Measurements from ENCODE around the gene NT5DC2.

Gene NT5DC2

GRCh38 chr3:52480768-52481715 lies 52.6 kb downstream of the NT5DC2 start:
- in situ Hi-C loops (cut with HindIII; ENCODE audit: low pct_ligation_motif_present, low sequenced_read_pairs): no loop called here
- no peak for TF ChIP-seq CTCF (IDR thresholded peaks at IDR 0.05; ENCODE audit: low read depth, low read length, missing control alignments)
- H3K4me3 ChIP-seq (ENCODE audit: low read depth, low read length): no peak overlapping the region
- H3K36me3 ChIP-seq (replicated peaks): peaks cover 65% of the 10 kb centered on the region
- no peak for DNase-seq
- H3K27me3 ChIP-seq (replicated peaks): no peaks in the 10 kb centered on the region
- no peak overlapping the region for H3K27ac ChIP-seq

GRCh38 chr3:52479877-52480575 lies 53.6 kb downstream of the NT5DC2 start:
- no peak for DNase-seq
- Histone ChIP-seq H3K27me3 (replicated peaks) (no peaks in the 10 kb centered on the region), H3K36me3 (replicated peaks) (peaks cover 64% of the 10 kb centered on the region), H3K27ac (no peak overlapping the region), H3K4me3 (ENCODE audit: low read depth, low read length) (no peak overlapping the region)
- no peak for TF ChIP-seq CTCF (IDR thresholded peaks at IDR 0.05; ENCODE audit: low read depth, low read length, missing control alignments)
- in situ Hi-C loops (cut with HindIII; ENCODE audit: low pct_ligation_motif_present, low sequenced_read_pairs): no loop called here

GRCh38 chr3:52479037-52479876 lies 54.4 kb downstream of the NT5DC2 start:
- in situ Hi-C loops (cut with HindIII; ENCODE audit: low pct_ligation_motif_present, low sequenced_read_pairs): no loop called here
- TF ChIP-seq CTCF (IDR thresholded peaks at IDR 0.05; ENCODE audit: low read depth, low read length, missing control alignments): no peak
- H3K36me3 ChIP-seq (replicated peaks): peaks cover 64% of the 10 kb centered on the region
- no peaks in the 10 kb centered on the region for H3K27me3 ChIP-seq (replicated peaks)
- no peak overlapping the region for H3K4me3 ChIP-seq (ENCODE audit: low read depth, low read length)
- no peak for DNase-seq
- H3K27ac ChIP-seq: no peak overlapping the region

GRCh38 chr3:52477796-52478095 lies 55.9 kb downstream of the NT5DC2 start:
- H3K4me3 ChIP-seq (ENCODE audit: low read depth, low read length): no peak overlapping the region
- in situ Hi-C loops (cut with HindIII; ENCODE audit: low pct_ligation_motif_present, low sequenced_read_pairs): no loop called here
- H3K36me3 ChIP-seq (replicated peaks): peaks cover 78% of the 10 kb centered on the region
- no peaks in the 10 kb centered on the region for H3K27me3 ChIP-seq (replicated peaks)
- no peak for DNase-seq
- TF ChIP-seq CTCF (IDR thresholded peaks at IDR 0.05; ENCODE audit: low read depth, low read length, missing control alignments): no peak
- H3K27ac ChIP-seq: no peak overlapping the region

GRCh38 chr3:52477076-52477795 lies 56.4 kb downstream of the NT5DC2 start:
- H3K27ac ChIP-seq: no peak overlapping the region
- no peak for DNase-seq
- in situ Hi-C loops (cut with HindIII; ENCODE audit: low pct_ligation_motif_present, low sequenced_read_pairs): no loop called here
- no peak for TF ChIP-seq CTCF (IDR thresholded peaks at IDR 0.05; ENCODE audit: low read depth, low read length, missing control alignments)
- H3K27me3 ChIP-seq (replicated peaks): no peaks in the 10 kb centered on the region
- H3K36me3 ChIP-seq (replicated peaks): peaks cover 79% of the 10 kb centered on the region
- H3K4me3 ChIP-seq (ENCODE audit: low read depth, low read length): no peak overlapping the region
